Fibroblast of the conjunctiva (primary cell): ENCODE measurements around the gene LIG4.
"Not testable (repeated sequence)": the region's sequence is repeated elsewhere in the genome, so short reads cannot be mapped to it uniquely, and the experiment has no call there.

Experiments used
- DNase-seq: peaks from one replicate; pipeline ENCODE4 v3.0.0-alpha.2; 2010; ENCODE audit warnings: low read depth

The LIG4 gene

GRCh38 chr13:108215436-108215835, at the start of gene LIG4:
Gene LIG4 (minus strand): TSS chr13:108215536. CDS start chr13:108211268, 4,268 bp downstream.
- peak; percentile 90 for DNase-seq

- DNase-seq: no peak
Measured at GRCh38 chr13:108263621-108264355, 48.5 kb upstream of the LIG4 start.

- no peak for DNase-seq
Measured at GRCh38 chr13:108257248-108257647, 41.9 kb upstream of the LIG4 start.

- DNase-seq: no peak
Measured at GRCh38 chr13:108249150-108249549, 33.8 kb upstream of the LIG4 start.

- DNase-seq: no peak
Measured at GRCh38 chr13:108230377-108230776, 15.0 kb upstream of the LIG4 start.

- peak; percentile 23 for DNase-seq
Measured at GRCh38 chr13:108227651-108228272, 12.4 kb upstream of the LIG4 start.

- DNase-seq: no peak
Measured at GRCh38 chr13:108226184-108226583, 10.8 kb upstream of the LIG4 start.

GRCh38 chr13:108225440-108225839, 10.1 kb upstream of the LIG4 start:
- no peak for DNase-seq

GRCh38 chr13:108223687-108224503, 8.6 kb upstream of the LIG4 start:
- no peak for DNase-seq

GRCh38 chr13:108220041-108220440, 4.7 kb upstream of the LIG4 start:
- no peak for DNase-seq

GRCh38 chr13:108218044-108218974, 3.0 kb upstream of the LIG4 start, which contains the start of gene ABHD13:
Gene ABHD13 (plus strand): TSS chr13:108218392. CDS start chr13:108229219, 10,827 bp downstream.
- DNase-seq: peak; percentile 76

- not testable (repeated sequence) for DNase-seq
Measured at GRCh38 chr13:108217307-108218043, 2.1 kb upstream of the LIG4 start.

GRCh38 chr13:108214441-108215271, 680 bp downstream of the LIG4 start:
- no peak for DNase-seq

GRCh38 chr13:108213946-108214345, 1.4 kb downstream of the LIG4 start:
- no peak for DNase-seq

GRCh38 chr13:108212886-108213285, 2.5 kb downstream of the LIG4 start:
- DNase-seq: no peak

- no peak for DNase-seq
Measured at GRCh38 chr13:108210551-108210950, 4.8 kb downstream of the LIG4 start.

- no peak for DNase-seq
Measured at GRCh38 chr13:108200781-108201398, 14.4 kb downstream of the LIG4 start.

- no peak for DNase-seq
Measured at GRCh38 chr13:108195861-108196260, 19.5 kb downstream of the LIG4 start.

GRCh38 chr13:108195146-108195545, 20.2 kb downstream of the LIG4 start:
- no peak for DNase-seq
